Activated CD4-positive, alpha-beta T cell treated with anti-CD3 and anti-CD28 coated beads for 48 hours (primary cell): ENCODE results near the gene SLC25A17.
"Not testable (repeated sequence)": the region's sequence is repeated elsewhere in the genome, so short reads cannot be mapped to it uniquely, and the experiment has no call there.

Experiments used
- DNase-seq: peaks from one replicate; pipeline ENCODE4 v3.0.0-alpha.2; 2020

Gene SLC25A17

DNA sequence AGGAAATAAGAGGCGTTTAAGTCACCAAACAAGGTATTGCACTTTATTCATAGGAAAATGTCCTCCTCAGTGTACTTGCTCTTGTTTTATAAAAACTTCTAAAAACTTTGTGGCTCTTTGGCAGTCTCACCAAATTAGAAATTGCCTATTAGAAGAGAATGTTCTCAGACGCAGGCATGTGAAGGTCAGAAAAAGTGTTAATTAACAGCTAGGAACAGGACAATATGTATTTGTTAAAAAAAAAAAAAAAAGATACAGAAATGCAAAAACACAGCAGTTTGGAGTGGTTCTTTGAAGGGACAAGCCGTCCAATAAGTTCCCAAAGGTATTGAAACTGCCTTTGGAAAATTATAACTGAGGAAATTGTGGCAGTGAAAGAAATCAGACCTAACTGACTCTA is 67.9 kb downstream of the SLC25A17 start:
- no peak for DNase-seq

DNA sequence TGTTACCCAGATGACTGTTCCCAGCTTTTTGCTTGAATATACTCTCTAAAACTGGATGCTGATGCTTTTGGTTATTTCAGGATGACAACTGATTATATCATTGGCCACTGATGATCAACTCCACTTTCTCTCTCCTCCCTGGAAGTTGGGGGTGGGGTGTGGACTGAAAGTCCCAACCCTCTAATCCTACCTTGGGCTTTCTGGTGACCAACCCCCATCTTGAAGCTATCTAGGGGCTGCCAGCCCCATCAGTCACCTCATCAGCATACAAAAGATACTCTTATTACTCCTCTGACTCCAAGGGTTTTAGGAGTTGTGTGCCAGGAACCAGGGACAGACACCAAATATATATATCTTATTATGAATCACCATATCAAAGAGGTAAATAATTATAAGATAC is 69.3 kb downstream of the SLC25A17 start:
- no peak for DNase-seq

DNA sequence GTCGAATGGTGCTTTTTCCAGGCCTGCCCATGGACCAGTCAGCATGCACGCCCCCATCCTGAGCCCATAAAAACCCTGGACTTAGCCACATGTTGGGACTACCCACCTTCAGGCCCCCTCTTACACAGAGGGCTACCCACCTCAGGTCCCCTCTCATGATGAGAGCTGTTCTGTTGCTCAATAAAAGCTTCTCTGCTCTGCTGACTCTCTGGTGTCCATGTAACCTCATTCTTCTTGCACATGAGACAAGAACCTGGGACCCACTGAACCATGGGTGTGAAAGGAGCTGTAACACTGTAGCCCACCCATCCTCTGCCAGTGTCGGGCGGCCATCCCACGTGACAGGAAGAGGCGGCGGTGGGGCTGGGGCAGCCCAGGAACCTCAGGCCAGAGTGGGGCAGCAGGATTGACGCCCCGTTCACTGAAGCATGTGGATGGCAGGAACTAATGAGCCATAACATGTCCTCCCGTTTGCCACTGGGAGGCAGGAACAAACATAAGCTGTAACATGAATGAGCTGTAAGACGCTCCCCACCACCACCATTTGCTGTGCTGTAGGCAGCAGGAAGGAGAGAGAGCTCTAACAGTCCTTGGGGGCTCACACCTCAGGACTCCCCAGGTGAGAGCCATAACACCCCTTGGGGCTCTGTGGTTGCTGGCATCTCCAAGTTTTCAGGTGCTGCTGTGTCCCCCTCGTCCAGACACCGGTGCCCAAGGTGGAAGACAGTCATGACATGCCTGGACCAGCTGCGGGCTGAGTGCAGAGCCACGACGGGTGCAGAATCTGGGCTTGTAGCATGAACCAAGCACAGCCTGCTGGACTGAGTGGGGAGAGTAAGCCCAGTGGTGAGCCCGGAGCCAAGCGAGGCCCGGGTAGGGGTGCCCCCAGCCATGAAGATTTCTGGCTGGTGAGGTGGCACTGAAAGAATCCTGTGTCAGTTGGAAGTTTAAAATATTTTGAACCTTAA is 70.5 kb downstream of the SLC25A17 start:
- DNase-seq, result no peak

DNA sequence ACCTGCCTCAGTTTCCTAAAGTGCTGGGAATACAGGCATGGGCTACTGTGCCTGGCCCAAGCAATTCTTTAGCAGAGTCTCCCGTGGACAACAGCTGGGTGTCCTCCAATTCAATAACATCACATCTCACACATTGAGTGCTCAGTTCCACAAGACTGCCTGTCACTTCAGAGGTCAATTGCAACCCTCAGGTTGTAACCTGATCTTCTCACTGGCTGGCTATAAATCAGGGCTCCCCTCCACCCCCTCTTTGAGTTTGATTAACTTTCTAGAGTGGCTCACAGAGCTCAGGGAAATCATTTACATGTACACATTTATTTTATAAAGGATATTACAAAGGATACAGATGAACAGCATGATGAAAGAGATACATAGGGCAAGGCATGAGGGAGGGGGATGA is 71.8 kb downstream of the SLC25A17 start:
- no peak for DNase-seq

DNA sequence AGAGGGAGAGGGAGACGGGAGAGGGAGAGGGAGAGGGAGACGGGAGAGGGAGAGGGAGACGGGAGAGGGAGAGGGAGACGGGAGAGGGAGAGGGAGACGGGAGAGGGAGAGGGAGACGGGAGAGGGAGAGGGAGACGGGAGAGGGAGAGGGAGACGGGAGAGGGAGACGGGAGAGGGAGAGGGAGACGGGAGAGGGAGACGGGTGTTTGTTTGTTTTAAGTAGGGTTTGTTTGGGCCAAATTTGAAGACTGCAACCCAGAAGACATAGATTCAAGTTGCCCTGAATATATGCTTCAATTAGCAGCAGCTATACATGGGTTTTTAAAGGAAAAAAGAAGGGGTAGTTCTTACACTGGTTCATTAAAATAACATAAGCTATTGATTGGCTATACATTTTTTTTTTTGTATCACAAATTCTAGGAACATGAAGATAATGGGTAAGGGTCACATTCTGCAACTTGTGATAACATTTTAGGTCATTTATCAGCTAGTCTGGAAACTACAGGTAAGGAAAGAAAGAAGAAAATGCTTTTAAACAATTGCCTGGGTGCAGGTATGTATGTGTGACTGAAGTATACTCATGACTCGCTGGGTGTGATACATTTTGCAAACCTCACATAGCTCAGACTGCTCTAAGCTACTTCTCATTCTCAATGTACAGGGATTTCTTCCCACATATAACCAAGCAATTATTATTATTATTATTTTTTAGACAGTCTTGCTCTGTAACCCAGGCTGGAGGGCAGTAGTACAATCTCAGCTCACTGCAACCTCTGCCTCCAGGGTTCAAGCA is 72.5 kb downstream of the SLC25A17 start:
- DNase-seq, result no peak

DNA sequence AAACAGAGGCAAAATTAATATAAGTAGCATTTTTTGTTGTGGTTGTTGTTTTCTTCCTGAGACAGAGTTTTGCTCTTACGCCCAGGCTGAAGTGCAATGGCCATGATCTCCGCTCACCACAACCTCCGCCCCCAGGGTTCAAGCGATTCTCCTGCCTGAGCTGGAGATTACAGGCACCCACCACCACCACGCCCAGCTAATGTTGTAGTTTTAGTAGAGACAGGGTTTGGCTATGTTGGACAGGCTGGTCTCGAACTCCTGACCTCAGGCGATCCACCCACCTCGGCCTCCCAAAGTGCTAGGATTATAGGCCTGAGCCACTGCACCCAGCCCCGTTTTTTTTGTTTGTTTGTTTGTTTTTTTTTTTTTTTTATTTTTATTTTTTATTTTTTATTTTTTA is 75.4 kb downstream of the SLC25A17 start:
- no peak for DNase-seq

DNA sequence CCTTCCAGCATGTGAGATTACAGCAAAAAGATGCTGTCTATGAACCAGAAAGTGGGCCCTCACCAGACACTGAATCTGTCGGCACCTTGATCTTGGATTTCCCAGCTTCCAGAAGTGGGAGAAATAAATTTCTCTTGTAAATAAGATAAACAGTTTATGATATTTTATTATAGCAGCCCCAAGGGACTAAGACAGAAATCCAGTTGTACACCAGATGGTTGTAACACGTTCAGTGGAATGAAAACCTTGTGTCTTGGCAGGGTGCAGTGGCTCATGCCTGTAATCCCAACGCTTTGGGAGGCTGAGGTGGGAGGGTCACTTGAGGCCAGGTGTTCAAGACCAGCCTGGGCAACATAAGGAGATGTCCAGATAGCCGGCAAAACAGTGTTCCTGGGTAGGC is 78.0 kb downstream of the SLC25A17 start:
- no peak for DNase-seq

DNA sequence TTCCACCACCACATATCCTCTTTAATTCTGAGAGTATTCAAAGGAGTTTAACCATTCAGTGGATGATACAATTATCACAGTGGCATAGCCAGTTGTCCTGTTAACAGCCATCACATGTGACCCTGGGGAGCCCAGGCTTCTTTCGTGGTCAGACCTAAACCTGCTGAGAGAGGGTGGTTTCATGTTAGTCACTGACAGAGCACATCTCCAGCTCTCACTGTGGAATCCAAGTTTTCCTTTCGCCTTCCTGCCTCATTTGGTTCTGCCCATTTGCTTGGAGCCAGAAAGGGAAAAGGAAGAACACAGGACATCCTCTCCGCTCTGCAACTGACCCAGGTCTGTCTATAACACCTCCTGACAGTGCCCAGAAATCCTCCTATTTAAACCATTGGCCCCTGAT is 79.4 kb downstream of the SLC25A17 start:
- no peak for DNase-seq

DNA sequence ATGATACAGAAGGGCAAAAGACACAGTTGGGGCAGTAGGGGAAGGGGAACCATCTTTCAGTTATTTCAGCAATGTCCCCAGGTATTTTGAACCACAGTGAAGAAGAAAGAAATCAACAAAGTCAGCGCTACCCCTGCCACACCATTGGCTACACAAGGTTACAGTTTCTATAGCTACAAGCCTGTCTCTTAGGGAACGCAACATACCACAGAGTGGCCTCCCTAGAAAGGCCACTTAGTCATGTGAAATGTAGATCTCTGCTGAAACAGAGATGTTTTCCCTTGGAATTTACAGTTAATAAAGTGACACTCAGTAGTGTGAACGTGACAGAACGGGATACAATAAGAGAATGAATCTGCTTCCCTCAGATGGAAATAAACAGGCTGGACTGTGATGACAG is 85.2 kb downstream of the SLC25A17 start:
- no peak for DNase-seq

DNA sequence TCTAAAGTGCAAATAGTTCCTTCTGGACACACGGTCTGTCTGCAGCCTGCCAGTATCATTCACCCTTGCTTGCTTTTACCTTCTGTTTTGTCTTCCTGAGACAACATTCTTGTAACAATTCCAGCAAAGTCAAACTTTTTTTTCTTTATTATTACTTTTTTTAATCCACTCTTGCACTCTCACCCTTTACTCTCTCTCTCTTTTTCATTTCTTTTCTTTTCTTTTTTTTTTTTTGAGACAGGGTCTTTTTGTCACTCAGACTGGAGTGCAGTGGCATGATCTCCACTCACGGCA is 86.2 kb downstream of the SLC25A17 start:
- no peak for DNase-seq

DNA sequence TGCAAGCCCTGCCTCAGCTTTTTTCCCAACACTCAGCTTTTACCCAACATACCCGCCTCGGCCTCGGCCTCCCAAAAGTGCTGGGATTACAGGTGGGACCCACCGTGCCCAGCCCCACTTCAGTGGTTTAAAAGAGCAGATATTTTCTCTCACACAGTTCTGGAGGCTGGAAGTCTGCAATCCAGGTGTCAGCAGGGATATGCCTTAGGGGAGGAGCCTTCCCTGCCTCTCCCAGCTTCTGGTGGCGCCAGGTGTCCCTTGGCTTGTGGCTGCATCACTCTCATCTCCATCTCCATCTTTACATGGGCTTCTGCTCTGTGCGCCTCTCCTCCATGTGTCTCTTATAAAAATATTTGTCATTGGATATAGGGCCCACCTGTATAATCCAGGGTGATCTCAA is 89.9 kb downstream of the SLC25A17 start:
- DNase-seq, result no peak

DNA sequence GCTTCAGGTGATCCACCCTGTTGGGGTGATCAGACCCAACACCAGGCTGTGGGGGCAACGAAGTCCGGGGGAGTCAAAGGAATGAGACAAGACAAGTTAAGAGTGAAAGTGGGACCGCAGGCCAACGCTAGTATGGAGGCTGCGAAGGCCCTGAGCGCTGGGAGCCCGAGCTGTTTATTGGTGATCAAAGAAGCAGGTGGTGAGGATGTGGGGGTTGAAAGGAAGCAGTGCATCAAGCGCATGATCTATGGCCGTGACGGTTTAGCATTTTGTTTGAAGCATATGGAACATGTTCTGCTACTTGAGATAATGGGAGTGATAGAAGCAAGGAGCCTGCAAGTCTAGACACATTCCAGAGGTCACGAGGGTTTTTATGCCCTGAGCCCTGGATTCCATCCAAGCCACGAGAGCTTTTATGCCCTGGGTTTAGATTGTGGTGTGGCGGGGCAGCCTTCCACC is 90.4 kb downstream of the SLC25A17 start:
- DNase-seq, result peak; percentile 69

DNA sequence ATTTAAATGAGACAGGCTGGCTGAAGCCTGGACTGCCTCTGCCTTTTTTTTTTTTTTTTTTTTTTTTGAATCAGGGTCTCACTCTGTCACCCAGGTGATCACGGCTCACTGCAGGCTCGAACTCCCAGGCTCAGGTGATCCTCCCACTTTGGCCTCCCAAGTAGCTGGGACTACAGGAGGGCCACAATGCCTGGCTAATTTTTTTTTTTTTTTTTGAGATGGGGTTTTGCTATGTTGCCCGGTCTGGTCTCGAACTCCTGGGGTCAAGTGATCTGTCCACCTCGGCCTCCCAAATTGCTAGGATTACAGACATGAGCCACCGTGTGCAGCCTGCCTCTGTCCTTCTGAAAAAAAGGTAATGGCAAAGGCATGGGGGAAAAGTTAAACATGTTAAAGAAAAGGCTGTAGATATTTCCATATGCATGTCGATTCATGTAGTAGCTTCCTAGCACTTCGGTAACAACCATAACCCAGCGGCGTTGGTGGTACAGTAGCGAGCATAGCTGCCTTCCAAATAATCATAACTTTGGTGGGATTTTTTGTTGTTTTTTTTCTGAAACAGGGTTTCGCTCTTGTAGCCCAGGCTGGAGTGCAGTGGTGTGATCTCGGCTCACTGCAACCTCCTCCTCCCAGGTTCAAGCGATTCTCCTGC is 91.1 kb downstream of the SLC25A17 start:
- DNase-seq, result no peak

DNA sequence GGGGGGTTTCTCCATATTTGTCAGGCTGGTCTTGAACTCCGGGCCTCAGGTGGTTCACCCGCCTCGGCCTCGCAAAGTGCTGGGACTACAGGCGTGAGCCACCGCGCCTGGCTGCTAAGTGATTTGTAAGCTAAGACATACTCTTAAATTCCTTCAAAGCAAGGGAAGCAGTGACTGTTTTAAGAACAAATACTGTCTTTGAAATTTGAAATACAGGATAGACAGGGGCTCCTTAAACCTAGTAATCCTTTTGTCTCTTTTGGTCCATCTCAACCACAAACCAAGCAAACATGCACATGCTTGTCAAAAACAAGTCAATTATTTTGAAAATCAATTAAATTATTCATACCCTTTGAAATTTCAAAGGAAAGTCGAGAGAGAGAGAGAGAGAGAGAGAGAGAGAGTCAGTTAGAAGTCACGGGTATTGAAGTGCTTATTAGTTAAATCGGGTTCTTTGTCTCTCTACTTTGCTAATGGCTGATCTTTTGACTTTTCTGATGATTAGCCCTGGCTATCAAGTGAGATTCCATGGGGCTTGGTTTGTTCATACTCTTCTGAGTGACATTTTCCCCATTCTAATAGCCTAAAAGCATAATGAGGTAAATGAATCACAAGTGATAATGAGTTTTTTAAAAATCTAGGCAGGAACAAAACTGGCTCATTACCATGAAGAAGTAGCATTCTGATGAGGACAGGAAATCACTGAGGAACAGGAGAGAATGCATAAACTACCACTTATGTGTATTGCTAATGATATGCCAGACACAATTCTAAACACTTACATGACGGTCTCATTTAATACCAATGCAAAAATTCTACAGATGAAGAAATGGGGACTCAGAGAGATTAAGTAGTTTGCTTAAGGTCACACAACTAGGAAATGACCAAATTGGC is 91.8 kb downstream of the SLC25A17 start:
- DNase-seq, result peak; percentile 32

DNA sequence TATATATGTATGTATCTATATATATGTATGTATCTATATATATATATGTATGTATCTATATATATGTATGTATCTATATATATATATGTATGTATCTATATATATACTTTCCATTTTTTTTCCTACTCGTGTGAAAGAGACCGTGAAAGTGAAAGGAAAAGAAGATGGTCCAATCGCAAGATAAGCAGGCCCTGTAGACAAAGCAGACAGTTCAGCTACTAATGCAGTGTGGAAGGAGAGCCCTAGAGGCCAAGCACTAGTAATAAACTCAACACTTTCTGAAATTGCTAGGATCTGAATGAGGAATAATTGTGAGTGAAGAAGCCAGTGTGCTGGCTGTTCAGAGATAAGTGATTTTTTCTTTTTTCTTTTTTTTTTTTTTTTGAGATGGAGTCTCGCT is 92.6 kb downstream of the SLC25A17 start:
- no peak for DNase-seq

DNA sequence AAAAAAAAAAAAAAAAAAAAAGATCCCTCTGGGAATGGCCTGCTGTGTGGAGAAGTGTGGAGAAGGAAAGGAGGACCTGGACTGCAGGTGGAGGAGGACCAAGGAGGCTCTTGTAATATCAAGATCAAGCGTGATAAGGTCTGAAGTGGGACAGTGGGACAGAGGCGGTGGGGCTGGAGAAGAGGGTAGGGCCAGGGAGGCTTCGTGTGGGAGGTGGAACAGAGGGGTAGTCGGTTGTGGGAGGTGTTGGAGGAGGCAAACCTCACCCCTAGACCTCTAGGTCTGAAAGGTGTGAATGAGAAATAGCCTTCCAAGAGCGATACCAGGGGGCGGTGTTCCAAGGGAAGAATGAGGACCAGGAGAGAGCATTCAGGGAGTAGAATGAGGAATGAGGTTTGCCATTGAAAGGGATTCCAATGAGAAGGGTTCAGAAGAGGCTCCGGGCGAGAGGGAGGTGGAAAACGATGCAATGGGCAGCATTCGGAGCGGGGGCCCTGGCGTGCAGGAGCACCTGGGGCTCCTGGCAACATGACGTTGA is 95.7 kb downstream of the SLC25A17 start:
- no peak for DNase-seq

DNA sequence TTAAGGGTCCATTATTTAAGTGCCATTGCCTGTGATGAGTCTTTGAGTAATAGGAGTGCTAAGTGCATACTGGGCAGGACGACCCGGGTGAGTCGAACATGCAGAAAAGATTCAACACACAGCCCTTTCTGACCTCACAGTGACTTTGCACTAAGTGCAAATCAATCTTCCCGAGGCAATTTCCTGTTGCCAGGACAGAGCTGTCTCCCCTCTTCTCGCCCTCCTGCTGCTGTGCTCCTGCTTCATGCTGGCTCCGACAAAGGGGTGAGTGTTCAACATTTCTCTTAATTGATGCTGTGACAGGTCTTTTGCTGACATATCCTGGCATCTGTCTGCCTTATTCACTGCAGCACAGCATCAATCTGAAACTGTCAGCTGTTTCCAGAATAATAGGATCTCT is 97.9 kb downstream of the SLC25A17 start:
- DNase-seq, result no peak

DNA sequence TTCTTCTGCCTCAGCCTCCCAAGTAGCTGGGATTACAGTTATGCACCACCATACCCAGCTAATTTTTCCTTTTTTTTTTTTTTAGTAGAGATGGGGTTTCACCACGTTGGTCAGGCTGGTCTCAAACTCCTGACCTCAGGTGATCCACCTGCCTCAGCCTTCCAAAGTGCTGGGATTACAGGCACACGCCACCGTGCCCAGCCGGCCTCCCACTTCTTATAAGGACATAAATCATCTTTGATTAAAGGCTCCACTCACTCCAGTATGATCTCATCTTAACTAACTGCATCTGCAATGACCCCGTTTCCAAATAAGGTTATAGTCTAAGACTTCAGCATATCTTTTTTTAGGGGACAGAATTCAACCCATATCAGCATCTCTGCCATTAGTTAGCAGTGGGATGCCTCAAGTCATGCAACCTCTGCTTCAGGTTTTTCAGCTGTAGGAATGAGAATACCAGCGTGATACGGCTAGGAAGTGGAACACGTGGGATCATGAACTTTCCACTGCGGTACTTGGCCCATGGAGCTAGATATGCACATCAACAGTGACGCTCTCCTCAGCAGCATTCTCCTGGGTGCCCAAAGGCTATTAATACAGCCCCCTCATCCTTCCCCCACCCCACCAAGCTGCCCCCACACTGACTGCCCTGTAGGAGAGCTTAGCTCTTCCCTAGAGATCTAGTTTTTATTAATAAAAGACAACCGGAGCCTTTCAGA is 98.4 kb downstream of the SLC25A17 start:
- DNase-seq, result no peak

DNA sequence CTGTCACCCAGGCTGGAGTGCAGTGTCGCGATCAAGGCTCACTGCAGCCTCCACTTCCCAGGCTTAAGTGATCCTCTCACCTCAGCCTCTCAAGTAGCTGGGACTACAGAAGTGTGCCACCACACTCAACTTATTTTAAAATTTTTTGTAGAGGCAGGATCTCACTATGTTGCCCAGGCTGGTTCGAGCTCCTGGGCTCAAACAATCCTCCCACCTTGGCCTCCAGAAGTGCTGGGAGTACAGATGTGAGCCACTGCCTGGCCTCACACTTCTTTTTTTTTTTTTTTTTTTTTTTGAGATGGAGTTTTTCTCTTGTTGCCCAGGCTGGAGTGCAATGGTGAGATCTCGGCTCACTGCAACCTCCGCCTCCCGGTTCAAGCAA is 99.0 kb downstream of the SLC25A17 start:
- not testable (repeated sequence) for DNase-seq
